GM21367 (cell line): ENCODE data around the gene MARCOL.

Source experiments
- ATAC-seq: cut with Tn5 transposase; IDR thresholded peaks from one replicate; pipeline ENCODE4 v1.9.1; 2021; ENCODE audit not compliant: unreplicated experiment

The MARCOL gene, protein sequence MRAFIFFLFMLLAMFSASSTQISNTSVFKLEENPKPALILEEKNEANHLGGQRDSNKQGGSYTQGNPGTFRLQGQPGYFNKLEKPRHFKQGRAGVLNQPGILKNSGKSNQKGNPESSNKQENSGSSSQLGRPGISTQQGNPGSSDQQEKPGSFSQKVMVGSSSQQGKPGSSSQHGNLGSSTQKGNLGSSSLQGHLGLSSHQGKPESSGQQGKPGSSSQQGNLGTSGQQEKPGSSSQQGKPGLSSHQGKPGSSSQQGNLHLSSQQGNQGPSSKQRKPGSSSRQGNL

DNA sequence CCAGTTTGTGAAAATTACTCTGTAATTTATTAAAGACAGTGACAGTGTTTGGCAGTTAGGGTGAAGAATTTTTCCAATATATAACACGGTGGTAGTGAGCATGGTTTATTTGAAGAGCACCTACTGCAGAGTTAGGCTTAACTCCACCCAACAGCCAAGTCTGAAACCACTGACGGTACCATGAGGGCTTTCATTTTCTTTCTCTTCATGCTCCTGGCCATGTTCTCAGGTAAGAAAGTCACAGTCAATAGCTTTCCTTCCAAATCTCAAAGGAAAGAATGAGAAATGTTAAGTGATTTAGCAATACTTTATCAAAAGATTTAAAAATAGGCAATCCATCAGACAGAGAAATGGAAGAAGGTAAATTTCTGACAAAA lies at the start of gene MARCOL:
TSS of gene MARCOL (plus strand) at position 108 of the 377 bp plus-strand sequence. CDS start at position 181, 73 bp downstream.
- ATAC-seq, result no peak

DNA sequence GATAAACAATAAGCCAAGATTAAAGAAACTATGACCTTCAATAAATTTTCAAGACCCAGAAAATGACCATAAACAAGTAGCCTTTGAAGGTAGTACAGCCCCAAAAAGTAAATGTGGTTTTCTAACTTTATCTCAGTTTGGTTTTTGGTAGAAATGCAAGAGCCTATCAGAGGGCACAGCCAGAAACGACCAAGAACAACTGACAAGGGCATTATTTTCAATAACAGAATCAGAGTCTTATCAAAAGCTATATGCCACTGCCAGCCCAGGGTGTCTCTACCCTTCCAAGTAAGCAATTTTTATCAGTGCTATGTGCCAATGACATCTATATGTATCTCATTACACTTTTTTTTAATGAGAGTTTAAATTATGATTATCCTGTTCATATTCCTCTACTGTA lies 47.3 kb upstream of the MARCOL start:
- ATAC-seq, result no peak

DNA sequence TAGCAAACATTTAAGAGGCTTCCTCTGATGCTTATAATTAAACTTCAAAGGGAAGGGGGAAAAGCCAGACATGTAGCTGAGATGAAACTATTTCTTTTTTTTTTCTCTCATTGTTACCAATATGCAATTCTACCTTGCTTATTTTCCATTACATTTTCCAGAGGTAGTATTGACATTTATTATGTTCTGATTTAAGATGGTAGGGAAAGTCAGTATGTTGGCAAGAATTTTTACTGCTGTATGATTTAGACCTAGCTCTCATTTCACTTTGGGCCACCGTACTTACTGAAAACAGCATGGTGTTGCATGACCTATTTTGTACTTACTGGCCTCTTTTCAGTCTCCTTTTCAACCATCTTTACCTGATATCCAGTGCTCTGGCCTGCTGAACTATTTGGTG lies 45.1 kb upstream of the MARCOL start:
- ATAC-seq, result no peak

DNA sequence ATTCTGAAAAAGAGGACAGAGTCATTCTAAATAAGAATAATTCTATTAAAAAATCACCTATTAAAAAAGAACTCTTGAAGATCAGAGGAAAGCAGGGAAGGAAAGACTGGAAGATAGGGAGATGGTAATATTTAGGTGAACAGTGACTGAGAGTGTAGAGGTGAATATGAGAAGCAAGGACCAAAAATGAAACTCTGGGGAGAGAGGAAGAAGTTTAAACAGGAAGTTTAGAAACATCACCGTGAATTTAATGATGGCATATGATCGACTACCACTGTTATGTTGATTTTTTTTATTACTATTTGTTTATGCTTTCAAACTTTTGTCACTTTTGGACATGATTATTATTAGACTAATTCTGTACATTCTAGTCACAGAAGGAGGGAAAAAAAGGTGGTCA lies 37.2 kb upstream of the MARCOL start:
- no peak for ATAC-seq

- ATAC-seq, result no peak
These were observed 35.7 kb upstream of the MARCOL start, which contains the start of gene SPINK6 for GRCh38 chr5:148202531-148203203. Gene SPINK6 (plus strand): TSS chr5:148203042. CDS start chr5:148203097, 55 bp downstream.

- ATAC-seq, result no peak
These were observed 33.1 kb upstream of the MARCOL start for GRCh38 chr5:148205044-148205806.

GRCh38 chr5:148205865-148206264 lies 32.5 kb upstream of the MARCOL start:
- no peak for ATAC-seq

DNA sequence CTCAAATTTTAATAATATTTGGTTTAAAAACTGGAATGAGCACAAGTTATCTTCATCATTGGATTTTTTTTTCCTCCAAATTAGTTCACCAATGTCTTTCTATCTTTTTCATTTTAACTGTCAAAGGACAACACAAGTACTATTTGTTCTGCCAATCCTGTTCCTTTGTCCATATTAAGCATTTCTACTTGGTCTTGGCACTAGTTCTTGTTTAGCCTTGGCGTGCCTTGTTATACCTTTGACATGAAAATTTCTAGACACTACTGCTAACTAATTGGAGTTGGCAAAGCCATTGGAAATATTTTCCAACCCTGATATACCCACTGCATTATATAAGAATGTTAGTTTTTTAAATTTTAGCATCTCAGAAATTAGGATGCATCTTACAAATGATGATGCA lies 31.7 kb upstream of the MARCOL start:
- no peak for ATAC-seq

- ATAC-seq, result no peak
These were observed 30.1 kb upstream of the MARCOL start for GRCh38 chr5:148208226-148208625.

DNA sequence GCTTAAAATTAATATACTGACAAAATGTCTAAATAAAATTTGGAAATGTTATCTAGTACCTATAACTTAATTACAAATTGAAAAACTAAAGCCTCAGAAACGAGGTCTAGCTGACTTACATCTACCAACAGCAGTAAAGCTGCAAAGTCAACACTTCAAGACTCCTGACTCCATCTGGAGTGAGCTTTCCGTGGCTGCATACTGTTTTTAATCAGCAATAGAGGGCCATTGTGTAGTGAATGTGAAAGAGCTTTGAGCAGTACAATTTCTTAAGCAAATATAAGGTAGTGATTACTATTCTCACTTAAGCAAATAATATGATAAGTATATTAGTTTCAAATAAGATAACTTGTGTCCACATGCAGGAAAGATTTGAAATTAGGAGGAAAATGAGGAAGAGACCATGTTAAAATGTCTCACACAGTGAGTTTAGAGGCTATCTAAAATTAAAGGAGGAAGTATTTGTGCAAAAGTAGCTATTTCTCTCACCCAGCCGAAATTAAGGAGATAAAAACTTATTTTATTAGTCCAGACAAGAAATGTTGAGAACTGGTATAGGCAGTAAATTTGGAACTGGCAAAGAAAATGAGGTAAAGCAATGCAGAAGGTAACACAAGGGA lies 29.1 kb upstream of the MARCOL start:
- no peak for ATAC-seq

DNA sequence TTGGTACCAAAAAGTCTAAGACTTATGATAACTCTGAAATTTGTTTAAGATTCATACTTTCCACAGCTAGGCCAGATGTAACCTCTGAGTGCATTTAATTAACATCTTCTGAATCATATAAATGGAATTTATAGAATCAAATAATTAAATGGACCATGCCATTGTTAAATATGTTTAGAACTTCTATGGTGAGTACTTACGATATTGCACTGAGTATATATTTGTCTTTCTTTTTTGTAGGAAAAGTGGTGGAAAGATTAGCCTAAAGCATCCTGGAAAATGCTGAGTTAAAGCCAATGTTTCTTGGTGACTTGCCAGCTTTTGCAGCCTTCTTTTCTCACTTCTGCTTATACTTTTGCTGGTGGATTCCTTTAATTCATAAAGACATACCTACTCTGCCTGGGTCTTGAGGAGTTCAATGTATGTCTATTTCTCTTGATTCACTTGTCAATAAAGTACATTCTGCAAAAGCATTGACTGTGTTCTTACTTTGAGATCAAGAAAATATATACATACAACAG lies 23.6 kb upstream of the MARCOL start:
- no peak for ATAC-seq

DNA sequence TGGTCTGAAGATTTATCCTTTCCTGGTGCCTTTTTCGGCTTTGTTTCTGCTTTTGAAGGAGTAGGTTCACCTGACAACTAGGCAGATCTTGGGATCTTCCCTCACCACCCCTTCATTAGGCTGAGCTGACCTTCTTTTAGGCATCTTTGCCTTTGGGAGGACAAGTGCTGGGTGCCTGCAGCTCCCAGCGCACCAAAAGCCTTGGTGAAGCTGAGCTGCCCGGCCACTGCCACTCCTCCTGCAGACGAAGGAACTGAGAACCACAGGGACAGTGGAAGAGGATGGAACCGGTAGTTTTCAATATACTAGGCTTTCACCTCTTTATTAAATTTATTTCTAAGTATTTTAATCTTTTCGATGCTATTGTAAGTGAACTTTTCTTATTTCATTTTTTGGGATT lies 16.8 kb upstream of the MARCOL start:
- no peak for ATAC-seq

- ATAC-seq, result no peak
These were observed 14.1 kb upstream of the MARCOL start for GRCh38 chr5:148224117-148224742.

DNA sequence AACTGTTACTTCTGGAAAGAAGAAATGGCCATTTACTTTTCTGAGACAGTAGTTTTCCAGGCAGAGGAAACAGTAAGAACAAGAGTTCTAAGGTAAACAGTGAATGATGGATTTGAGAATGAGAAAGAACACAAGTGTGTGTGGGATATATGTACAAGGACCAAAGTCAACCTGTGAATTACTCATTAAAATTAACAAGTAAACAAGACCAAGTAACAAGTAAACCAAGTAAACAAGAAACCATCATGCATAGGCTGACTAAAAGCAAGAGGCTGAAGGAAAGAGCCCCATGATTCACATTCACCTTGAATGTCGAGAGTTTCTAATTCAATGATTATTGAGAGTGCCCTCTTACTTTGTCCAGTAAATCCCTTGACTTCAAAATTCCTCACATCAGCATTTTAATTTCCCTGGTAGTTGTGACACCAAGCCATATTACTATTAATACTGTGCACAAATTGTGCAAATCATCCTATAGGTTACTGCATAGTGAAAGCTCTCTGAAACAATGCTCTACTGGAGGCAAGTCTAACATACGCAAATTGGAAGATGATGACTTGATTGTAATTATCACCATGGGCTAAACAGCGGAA lies 9.8 kb upstream of the MARCOL start:
- no peak for ATAC-seq

- ATAC-seq, result no peak
These were observed 8.5 kb upstream of the MARCOL start for GRCh38 chr5:148229840-148230239.

- ATAC-seq, result no peak
These were observed 8.1 kb upstream of the MARCOL start for GRCh38 chr5:148230240-148230639.

GRCh38 chr5:148237785-148238417 lies 424 bp upstream of the MARCOL start:
- ATAC-seq, result no peak

GRCh38 chr5:148248894-148249293 lies 10.6 kb downstream of the MARCOL start:
- ATAC-seq, result no peak

GRCh38 chr5:148255456-148255855 lies 17.1 kb downstream of the MARCOL start:
- ATAC-seq, result no peak

- ATAC-seq, result no peak
These were observed 21.0 kb downstream of the MARCOL start for GRCh38 chr5:148259288-148259687.
